Pons (tissue), 1 donor: ENCODE measurements around the gene POU6F2.

Experiments used
- DNase-seq: peaks from one replicate; pipeline ENCODE4 v3.0.0-alpha.2; 2016; ENCODE audit warnings: low spot score

POU6F2 gene

DNA sequence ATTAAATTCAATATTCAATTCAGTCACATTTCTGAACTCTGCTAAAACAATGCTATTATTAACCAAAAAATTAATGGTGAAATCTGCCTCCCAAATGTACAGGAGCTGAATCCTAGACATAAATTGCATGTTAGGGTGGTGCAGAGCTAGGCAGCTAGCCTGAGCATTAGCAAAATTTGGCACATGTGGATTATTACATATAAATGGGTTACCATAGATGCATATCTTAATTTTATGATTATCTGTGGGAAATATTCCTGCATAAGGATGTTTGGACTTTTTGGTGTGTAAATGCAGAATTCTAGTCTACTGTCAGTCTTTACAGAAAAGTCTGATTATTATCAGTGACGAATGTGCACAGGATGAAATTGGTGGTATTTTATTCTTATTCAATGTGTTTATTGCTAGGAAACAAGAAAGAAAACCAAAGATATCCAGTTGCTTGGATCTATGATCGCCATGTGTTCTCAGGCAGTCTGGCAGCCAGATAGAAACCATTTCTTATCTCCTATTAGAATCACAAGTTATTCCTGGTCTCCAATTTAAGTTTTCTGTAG, 150.7 kb downstream of the POU6F2 start:
- DNase-seq, result no peak

DNA sequence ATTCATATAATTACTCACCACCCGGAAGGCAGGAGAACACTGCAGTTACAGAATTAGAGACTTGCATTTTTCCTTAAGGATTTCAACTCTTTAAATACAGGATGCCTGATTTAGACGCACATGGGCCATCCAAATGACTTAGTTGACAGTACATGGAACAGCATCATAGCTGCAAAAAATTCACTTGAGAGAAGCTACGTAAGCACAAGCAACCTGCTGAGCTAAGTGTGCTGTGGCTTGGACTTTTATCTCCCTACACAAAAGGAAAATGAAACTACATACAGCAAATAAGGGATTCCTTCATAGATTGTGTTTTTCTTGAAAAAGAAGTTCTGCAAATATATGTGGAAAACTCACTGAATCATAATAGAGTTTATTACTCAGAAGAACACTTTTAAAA, 152.6 kb downstream of the POU6F2 start:
- peak; percentile 5 for DNase-seq

DNA sequence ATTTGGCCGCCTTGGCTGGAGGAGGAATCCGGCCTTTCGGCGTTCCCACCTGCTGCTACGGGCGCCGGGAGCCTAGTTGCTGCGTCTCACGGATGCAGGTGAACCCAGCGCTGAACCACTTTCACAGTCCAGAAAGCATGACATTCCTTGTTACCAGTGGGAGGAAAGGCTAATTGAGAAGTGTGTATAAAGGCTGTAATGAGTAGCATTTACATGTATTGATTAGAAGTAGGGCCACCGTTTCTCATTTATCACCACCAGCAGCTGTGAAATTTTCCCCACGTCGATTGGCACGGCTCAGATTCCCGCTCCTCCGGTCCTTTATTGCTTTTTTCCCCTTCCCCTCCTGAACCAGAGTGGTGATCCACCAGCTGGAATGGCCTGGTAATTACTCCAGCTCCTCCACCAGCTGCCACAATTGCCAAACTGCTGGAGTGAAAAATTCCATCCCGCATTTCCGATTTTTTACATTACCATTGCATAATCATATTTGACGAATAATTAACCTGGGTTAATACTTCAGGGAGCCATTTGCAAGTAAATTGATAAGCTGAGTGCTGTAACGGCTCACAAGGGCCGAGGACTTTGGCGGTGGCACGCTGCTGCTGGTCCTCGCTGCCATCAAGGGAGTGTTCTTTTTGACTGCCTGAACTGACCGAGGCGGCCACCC, 153.3 kb downstream of the POU6F2 start:
- no peak for DNase-seq

DNA sequence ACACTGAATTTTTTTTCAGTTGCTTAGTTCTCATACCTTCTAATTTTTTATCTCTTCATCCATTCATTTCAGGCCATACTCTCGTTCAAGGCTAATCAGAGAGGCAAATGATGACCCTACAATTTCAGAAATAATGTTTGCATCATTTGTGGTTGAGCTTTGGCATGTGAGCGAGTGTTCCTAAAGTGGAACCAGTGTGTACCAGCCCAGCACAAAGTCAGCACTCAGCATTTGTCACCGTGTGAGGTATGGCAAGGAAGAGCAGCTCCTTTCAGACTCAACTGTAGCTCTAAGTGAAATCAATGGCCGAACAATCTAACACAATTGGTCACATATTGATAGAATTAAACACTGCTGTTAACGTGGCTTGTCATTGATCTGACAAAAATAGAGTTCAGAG, 154.6 kb downstream of the POU6F2 start:
- no peak for DNase-seq

DNA sequence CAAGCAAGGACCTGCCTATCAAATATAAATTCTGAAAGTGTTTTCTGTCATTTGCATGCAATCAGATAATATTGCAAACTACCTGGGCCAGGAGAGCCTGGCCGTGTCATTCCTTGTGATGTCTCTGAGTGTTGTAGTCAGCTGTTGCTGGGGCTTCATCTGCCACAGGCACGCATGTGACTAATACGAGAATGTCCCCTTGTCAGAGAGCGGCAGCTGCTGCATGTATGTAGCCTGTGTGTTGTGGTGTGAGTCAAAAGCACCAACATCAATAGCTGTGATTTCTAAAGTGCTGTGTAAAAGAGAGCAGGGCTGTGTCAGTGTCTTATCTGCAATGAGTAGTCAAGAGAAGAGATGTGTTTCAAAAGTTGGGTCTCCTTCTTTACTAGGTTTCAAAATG, 155.4 kb downstream of the POU6F2 start:
- DNase-seq, result no peak

DNA sequence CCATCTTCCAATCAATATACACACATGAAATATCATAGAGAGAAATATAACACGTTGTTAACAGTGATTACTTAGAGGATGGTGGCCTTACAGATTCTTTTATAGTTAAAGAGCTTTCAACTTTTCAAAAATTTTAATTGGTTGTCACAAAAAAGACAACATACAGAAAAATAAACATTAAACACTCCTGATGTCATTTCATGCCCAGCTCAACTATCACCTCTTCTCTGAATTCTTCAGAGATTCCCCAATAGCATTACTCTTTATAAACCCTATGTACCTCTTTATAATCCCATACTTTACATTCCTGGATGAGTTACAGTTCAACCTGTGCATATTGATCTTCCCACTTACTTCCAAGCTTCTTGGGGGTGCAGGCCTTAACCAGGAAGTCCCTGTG, 159.8 kb downstream of the POU6F2 start:
- no peak for DNase-seq

DNA sequence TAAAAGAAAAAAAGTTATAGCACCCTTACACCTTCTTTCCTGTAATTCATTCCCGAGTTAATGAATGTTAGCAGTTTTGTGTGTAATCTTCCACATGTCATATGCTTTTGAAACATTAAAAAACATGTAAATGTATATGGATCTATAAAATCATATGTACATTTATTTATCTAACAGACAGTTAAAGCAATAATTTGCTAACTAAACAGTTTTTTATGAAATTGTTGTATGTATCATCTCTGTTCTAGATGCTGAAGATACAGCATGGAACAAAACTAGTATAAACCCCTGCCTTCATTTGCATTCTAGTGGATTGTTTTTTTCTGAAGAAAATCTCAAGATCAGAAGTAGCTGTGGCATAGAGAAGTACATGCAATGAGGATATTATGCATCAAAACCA, 165.0 kb downstream of the POU6F2 start:
- DNase-seq, result no peak

DNA sequence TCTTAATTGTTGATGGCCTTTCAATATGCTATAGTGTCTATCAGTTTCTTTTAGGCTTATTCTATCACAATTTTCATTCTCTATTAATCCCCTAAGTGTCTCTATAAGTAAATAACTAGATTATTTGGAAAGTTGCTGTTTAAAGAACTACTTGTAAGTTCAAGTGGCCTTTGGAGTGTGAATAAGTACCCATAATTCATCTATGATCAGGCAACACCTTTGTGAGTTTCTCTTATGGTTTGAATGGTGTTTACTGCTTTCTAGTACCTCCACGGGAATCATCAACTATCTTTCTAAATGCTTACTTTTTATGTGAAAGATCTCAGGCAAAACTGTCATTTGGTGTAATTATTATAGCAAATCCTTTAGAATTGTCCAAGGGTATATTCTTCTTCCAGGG, 166.7 kb downstream of the POU6F2 start:
- DNase-seq, result no peak

DNA sequence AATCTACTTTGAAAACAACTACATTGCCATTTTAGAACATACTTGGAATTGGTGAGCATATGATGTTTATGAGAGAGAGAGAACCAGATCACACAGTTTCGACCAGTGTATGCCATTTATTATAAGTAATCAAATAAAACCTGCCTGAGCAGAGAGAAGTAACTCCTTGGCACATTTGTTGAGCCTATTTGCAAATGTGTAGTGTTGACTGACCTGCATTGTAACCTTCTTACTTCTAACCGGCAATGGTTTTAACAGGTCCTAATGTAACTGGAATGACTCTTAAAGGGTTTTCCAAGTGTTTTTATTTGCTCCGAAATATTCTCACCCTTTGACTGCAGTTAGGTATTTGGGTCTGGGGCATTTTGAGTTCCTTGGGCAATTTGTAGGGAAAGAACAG, 167.6 kb downstream of the POU6F2 start:
- no peak for DNase-seq

DNA sequence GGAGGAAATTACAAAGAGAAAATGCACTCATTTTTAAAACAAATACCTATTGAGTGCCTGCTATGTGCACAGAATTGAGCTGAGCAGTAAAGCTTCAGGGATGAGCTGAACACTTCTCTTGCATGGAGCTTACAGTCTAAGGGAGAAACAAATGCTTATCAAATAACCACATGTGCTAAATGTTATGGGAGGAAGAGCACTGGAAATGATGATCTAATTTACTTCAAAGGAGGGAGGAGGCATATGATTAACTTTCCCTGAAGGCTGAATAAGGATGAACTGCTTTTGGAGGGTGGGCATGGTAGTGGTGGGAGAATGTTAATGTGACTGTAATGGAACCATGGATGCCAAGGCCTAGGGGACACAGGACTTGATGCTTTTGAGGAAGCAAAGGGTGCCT, 168.2 kb downstream of the POU6F2 start:
- no peak for DNase-seq

DNA sequence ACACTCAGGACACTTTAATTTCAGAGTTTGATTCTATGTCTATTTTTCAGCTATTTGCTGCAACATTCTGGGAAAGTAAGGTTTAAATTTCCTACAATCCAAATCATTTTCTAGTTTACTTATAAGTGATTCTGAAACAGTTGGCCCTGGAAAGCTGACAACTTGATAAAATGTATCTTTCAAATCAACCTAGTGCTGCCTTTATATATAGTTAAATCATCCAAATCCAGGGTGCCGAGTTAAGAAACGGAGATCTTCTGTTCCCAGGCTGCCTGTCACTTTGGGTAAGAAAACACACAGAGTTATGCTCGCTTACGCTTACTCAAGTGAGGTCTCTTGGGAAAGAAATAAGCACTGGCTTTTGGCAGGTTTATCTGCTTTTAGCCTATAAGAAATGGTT, 175.0 kb downstream of the POU6F2 start:
- DNase-seq, result no peak

DNA sequence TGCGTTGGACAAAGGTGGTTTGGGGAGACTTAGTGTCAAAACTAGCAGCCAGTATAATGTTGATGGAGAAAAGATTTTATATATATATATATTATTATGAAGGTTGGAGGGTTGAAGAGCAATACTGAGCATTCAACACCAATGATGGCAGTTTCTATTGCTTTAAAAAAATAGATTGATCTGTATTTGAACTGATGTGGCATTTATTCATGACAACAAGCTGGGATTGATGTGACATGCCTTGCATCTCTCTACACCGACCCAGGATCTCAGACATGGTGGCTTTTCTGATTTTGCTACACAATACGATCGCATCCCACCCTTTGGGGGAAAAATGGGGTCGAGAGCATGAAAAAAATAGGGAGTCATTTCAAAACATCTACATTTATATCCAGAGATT, 175.4 kb downstream of the POU6F2 start:
- DNase-seq, result no peak

DNA sequence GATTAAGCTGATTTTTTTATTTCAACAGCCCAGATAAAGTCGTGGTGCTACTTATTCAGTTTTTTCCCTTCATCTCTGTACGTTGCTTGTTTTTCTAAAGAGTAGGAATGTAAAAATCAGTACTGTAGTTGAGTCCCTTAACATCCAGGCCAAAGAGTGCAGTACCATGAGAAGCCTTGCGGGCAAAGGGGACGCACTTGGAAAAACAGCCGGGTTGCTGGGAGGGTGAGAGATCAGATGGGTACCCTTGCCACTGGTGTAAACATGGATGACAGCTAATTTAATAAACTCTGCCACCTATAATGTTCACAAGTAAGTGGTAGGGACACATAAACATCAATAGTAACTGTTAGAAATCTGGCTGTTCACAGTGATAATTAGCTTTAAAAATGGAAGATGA, 175.9 kb downstream of the POU6F2 start:
- no peak for DNase-seq

DNA sequence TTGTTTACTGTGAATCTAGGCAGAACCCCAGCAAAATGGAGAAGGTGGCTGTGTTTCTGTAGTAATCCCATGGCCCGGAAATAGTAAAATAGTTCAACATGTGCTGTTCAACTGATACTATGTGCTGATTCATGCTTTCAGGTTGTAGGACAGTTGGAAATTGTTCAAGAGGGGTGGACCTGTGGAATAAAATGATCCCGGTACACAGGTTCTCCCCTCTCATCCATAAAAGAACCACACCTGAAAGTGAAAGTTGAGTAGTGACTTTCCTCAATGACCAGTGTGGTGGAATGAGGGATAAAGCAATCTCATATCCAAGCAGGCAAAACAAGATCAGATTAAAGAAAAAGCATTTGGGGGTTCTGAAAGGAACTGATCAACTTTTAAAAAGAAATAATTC, 177.1 kb downstream of the POU6F2 start:
- no peak for DNase-seq

DNA sequence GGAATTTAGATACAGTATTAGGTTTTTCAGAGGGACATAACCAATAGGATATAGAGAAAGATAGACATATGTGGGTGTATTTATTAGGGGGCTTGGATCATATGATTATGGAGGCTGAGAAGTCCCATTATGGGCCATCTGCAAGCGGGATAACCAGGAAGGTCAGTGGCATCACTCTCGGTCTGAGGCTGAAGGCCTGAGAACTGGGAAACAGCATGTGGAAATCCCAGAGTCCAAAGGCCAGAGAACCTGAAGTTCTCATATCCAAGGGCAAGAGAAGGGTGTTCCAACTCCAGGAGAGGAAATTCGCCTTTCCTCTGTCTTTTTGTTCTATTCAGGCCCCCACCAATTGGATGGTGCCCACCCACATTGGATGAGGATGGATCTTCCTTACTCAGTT, 180.7 kb downstream of the POU6F2 start:
- no peak for DNase-seq

DNA sequence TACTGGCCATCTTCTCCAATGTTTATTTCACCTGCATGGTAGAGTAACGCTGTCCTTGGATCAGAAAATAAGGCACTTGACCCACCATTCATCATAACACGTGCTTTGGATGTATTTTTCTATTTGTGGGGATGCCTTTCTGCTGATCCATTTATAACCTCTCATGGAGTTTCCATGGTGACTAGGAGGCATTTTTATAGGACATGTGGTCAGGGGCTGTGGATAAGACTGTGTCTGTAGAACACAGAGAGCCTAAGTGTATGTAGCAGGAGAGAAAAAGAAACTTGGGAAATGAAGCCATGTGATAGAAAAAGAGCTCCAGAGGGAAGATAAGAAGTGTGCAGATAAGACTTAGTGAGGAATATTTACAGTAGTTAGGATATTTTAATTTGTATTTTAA, 184.2 kb downstream of the POU6F2 start:
- no peak for DNase-seq

DNA sequence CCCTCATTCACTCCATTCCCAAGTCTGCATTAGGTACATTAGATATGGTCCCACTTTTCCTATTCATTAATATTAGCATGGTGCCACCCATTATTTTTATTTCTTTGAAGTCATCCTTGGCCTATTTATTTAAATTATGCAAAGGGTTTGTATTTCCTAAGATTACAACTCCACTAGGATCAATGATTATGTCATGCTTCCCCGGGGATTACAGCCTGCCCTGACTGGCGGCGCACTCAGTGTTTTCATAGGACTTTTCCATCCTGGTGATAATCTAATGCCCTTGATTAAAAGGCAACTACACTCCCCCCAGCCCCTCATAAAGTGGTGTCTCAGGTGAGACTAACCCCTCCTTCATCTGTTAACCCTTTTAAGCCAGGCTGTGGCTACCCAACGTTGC, 187.2 kb downstream of the POU6F2 start:
- DNase-seq, result no peak

DNA sequence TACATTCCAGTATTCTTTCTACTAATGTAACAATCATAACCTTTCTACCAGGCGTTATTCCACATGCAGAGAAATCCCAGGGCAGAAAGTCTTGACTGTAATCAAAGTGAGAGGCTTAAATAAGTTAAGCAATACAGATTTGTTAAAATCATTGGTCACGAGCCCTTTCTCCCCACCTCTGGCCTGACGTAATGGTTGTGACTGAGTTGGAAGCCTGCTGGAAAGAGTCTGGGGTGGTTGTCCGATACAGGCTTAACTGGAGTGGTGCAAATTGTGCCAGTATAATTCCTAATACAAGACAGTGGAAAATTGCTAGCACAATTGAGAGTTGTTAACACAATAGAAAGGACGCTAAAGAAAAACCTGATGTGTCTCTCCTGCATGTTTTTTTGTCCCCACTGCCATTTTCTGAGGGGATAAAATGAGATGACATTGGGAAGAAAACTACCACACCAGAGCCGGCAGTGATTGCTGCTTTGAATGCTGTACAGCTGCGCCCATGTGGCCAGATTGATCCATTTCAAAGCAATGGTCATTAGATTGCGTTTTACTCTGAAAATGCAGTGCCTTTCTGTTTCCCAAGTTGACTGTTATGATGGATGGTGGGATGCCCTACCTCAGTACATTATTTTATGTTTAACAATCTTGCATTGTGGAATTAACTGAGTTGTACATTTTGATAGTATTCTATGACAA, 190.8 kb downstream of the POU6F2 start:
- no peak for DNase-seq

DNA sequence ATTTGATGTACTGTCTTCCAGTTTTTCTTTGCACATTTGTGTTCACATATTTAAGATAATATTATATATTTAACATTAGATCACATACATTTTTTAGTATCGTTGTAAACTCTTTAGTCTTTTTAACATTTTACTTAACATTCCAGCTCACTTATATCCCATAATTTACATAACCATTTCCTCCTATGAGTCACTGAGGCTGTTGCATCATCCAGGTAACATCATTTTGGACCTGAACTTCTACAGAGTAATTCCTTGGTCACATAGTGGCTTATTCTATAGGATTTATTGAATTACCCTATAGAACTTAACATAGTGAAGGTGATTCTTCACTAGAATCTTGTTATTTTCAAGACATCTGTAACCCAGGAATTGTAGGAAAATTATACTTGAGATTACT, 194.4 kb downstream of the POU6F2 start:
- DNase-seq, result no peak

DNA sequence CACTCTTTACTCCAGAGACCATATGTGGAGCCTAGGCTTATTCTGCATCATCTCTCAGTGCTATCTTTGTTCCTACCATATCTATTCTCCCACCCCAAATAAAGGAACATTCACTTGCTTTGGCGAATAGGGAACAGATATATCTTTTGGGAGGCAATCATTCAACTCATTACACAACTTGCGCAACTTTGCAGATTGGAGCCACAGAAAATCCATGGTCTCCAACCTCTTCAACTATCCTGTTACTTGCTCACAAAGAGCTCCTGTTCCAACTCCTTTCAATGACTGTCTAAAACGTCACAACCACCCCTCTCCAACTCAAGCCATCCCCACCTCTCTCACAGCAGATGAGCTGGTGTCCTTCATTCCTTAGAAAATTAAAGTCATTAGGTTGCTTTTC, 203.7 kb downstream of the POU6F2 start:
- no peak for DNase-seq

DNA sequence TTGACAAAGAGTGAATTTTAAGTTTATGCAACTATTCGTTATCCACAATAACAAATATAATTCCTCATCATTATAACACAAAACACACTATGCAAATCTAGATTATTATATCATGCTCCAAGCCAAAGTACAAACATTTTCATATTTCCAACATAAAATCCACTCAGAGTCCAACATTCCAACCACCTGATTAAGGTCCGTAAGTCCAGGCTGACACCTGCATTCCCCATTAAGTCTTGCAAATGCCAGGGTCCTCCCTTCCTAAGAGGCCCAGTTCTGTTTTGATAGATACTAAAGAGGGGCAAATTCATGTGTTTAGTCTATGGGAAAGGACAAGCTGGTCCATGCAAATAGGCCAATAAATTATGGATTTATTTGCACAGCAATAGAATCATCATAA, 206.1 kb downstream of the POU6F2 start:
- no peak for DNase-seq

DNA sequence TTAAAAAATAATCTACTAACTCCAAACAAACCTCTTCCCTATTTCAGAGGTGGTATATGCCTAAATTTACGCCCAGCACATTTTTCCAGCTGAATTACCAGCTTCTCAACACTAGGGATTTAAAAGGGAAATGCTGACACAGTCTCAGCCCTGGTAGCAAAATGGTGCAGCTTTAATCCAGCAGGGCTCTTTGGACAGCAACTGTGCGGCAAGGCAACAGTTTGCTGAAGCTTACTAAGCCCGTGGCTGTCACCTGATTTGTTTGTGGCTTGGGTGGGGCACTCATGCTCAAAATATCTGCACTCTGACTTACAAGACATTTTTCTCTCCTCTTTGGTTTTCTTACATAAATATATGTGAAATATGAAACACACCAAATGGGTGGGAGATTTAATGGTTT, 206.7 kb downstream of the POU6F2 start:
- DNase-seq, result no peak

DNA sequence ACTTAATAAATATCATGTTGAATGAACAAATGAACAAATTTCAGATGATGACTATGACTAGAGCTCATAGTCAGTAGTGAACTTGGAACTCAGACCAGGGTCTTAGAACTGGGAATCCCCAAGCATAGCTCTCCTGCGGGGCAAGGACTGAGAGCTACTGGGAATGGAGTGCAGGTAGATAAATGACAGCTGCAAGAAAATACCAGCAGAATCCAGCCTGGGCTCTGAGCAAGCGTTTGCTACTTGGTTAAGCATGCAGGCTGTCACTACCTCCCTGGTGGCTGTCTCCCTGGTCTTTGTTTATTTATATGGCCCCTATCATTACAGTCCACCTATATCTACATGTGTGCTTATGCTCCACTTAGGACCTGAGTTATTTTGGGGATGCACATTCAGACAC, 208.4 kb downstream of the POU6F2 start:
- no peak for DNase-seq

DNA sequence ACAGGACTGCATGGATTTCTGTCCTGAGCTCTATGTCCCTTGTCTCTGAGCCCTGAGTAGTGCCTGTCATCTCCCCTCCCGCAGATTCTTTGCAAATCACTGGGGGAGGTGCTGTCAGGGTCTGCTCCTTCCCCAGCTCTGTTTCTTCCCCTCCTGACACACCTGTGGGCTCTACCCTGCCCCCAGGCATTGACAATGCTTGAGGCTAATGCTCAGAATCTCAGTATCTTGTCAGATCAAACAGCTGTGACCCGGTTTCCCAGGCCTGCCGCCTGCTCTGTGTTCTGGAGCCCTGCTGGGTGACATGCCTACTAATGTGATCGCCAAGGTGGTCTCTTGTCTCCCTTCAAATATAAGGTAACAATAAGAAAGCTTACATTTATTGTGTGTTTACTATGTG, 209.0 kb downstream of the POU6F2 start:
- DNase-seq, result no peak
